Karpas-422 (cell line): Measurements from ENCODE around the gene RPRML. TPM values are rescaled to one million over a fixed set of nuclear protein-coding genes. Genes with fewer than 3 reads are reported as not detected.
"Not testable (repeated sequence)": the region's sequence is repeated elsewhere in the genome, so short reads cannot be mapped to it uniquely, and the experiment has no call there.

Source experiments
- DNase-seq: peaks from one replicate; pipeline ENCODE4 v3.0.0-alpha.2; 2015
- H2AFZ ChIP-seq: fragments of 200-600 bp; sonication (generic); 2 replicates; pipeline ENCODE4 v1.6.1; 2014; ENCODE audit warnings: antibody characterized with exemption, low read length, mixed read lengths
- H3K27ac ChIP-seq: fragments of 200-600 bp; sonication (generic); 2 replicates; pipeline ENCODE4 v1.5.1; 2014; ENCODE audit warnings: mild to moderate bottlenecking, low read length, moderate library complexity
- H3K27me3 ChIP-seq: fragments of 200-600 bp; sonication (generic); 2 replicates; pipeline ENCODE4 v1.6.1; 2014; ENCODE audit warnings: low read length, mixed read lengths
- H3K36me3 ChIP-seq: fragments of 200-600 bp; sonication (generic); 2 replicates; pipeline ENCODE4 v1.6.1; 2014; ENCODE audit warnings: low read length, mixed read lengths; ENCODE audit not compliant: insufficient read depth
- H3K4me1 ChIP-seq: fragments of 200-600 bp; sonication (generic); 2 replicates; pipeline ENCODE4 v1.6.1; 2014; ENCODE audit warnings: mild to moderate bottlenecking, low read length, mixed read lengths
- H3K4me2 ChIP-seq: fragments of 200-600 bp; sonication (generic); 2 replicates; pipeline ENCODE4 v1.6.1; 2014; ENCODE audit warnings: low read length, low read depth, mild to moderate bottlenecking; ENCODE audit not compliant: poor library complexity, severe bottlenecking
- H3K4me3 ChIP-seq: fragments of 200-600 bp; sonication (generic); 2 replicates; pipeline ENCODE4 v1.5.1; 2014; ENCODE audit warnings: mild to moderate bottlenecking, antibody characterized with exemption, low read length, mixed read lengths
- H3K79me2 ChIP-seq: fragments of 200-600 bp; sonication (generic); 2 replicates; pipeline ENCODE4 v1.6.1; 2014; ENCODE audit warnings: mild to moderate bottlenecking, low read length, mixed read lengths
- H3K9ac ChIP-seq: fragments of 200-600 bp; sonication (generic); 2 replicates; pipeline ENCODE4 v1.6.0; 2014; ENCODE audit warnings: low read length
- H3K9me2 ChIP-seq: fragments of 200-600 bp; sonication (generic), shearing (Covaris generic); replicated peaks from 2 replicates; pipeline ENCODE4 v1.6.0; 2014; ENCODE audit warnings: mild to moderate bottlenecking, low read length, moderate library complexity; ENCODE audit not compliant: insufficient read depth
- H3K9me3 ChIP-seq: fragments of 300-700, 200-600 bp; sonication (generic); 2 replicates; pipeline ENCODE4 v1.6.1; 2014; ENCODE audit warnings: low read length, mixed read lengths
- H4K20me1 ChIP-seq: fragments of 200-600 bp; sonication (generic); 2 replicates; pipeline ENCODE4 v1.6.1; 2014; ENCODE audit warnings: mild to moderate bottlenecking, antibody characterized with exemption, low read length, low read depth; ENCODE audit not compliant: insufficient read depth
- total RNA-seq: library from RNA; depleted of rRNA; stranded (reverse); fragments of >200 nt; shearing (Covaris generic); gene quantifications from 2 replicates; pipeline ENCODE4 v1.2.3, GENCODE V29; 2014; ENCODE audit warnings: low replicate concordance

The RPRML gene
- total RNA-seq, 1 experiment from 2014 or later, result not detected

DNA sequence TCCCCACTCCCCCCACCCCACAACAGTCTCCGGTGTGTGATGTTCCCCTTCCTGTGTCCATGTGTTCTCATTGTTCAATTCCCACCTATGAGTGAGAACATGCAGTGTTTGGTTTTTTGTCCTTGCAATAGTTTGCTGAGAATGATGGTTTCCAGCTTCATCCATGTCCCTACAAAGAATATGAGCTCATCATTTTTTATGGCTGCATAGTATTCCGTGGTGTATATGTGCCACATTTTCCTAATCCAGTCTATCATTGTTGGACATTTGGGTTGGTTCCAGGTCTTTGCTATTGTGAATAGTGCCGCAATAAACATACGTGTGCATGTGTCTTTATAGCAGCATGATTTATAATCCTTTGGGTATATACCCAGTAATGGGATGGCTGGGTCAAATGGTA is 25.9 kb downstream of the RPRML start:
- H3K9me3 ChIP-seq, H2AFZ ChIP-seq, H3K9me2 ChIP-seq, H3K4me2 ChIP-seq, H4K20me1 ChIP-seq, H3K4me1 ChIP-seq, H3K9ac ChIP-seq, H3K36me3 ChIP-seq, H3K27ac ChIP-seq, DNase-seq, H3K79me2 ChIP-seq, H3K4me3 ChIP-seq, H3K27me3 ChIP-seq: not testable (repeated sequence)

DNA sequence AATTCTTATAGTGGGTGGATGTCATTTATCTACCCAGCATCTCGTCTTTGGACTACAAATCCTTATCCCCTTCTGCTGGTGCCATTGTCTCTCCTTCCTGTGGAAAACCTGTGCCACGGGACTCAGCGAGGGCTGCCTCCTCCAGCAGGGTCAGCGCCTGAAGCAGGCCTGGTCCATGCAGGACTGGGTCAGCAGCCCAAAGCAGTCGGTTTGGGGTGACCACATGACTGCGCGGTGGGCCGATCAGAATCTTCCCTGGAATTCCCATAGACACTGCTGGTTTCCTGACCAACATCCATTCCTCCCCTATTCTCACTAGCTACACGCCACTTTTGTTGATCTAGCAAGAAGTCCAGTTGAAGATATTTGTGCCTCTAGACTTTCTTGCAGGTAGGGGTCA is 26.9 kb downstream of the RPRML start:
- Histone ChIP-seq H3K9me3 (no peaks in the 10 kb centered on the region), H2AFZ (no peak overlapping the region), H3K79me2 (no peaks in the 10 kb centered on the region), H3K9ac (no peak overlapping the region), H3K27me3 (no peaks in the 10 kb centered on the region), H4K20me1 (peaks cover 5% of the 10 kb centered on the region; the same call in 1 of the 2 replicates), H3K4me1 (no peaks in the 10 kb centered on the region), H3K36me3 (no peaks in the 10 kb centered on the region), H3K9me2 (no peaks in the 10 kb centered on the region), H3K4me2 (no peak overlapping the region), H3K4me3 (no peak overlapping the region), H3K27ac (no peak overlapping the region)
- no peak for DNase-seq

DNA sequence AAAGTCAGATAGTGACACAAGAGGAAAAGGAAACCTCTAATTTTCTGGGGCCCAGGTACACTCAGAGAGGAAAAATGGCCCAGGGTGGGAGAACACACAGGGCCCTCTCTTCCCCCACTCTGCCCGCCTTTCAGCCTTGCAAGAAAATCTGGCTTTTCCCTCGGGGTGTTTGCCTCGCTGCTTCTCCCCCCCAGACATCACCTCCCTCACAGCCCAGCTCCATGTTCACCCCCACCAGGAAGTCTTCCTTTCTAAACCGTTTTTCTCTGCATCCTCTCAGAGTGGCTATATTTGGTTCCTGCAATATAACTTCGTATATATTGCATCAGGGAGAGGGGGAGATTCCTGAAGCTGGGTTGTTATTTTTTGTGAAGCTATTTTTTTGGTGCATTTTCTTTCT is 27.3 kb downstream of the RPRML start:
- DNase-seq, result no peak
- Histone ChIP-seq H3K4me2 (no peak overlapping the region), H3K9me3 (no peaks in the 10 kb centered on the region), H3K79me2 (no peaks in the 10 kb centered on the region), H3K36me3 (no peaks in the 10 kb centered on the region), H3K4me3 (no peak overlapping the region), H3K27ac (no peak overlapping the region), H3K9me2 (no peaks in the 10 kb centered on the region), H3K9ac (no peak overlapping the region), H3K27me3 (no peaks in the 10 kb centered on the region), H4K20me1 (peaks cover 5% of the 10 kb centered on the region; the same call in 1 of the 2 replicates), H2AFZ (no peak overlapping the region), H3K4me1 (no peaks in the 10 kb centered on the region)

DNA sequence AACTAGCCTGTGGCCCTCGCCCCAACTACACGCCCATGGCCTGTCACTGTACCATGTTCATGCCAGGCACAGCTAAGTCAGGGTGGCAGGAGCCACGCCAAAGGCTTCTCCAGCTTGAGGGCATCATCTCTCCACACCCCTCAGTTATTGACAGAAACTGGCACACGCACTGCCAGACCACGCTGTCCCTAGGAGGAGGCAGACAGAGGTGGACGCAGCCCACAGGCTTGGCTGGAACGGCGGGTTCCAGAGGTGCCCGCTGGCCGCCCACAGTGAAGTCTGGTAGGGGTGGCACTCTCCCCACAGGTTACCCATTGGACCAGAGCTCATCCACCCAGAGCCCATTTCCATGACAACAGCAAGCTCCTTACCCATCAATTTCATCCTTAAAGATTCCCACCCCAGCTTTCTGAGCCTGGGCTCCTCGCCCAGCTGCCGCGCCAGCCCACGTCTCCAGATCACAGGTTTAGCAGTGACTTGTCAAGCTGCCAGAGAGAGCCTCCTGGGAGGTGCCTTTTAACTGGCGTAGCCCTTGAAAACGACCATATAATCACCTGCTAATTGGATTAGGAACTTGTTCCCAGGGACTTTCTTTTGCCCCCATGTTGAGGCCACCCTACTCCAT is 27.9 kb downstream of the RPRML start:
- Histone ChIP-seq H3K27ac (no peak overlapping the region), H3K36me3 (no peaks in the 10 kb centered on the region), H3K4me3 (no peak overlapping the region), H3K9me2 (no peaks in the 10 kb centered on the region), H3K9ac (no peak overlapping the region), H2AFZ (no peak overlapping the region), H3K27me3 (no peaks in the 10 kb centered on the region), H4K20me1 (peaks cover 5% of the 10 kb centered on the region; the same call in 1 of the 2 replicates), H3K9me3 (no peaks in the 10 kb centered on the region), H3K79me2 (no peaks in the 10 kb centered on the region), H3K4me1 (no peaks in the 10 kb centered on the region), H3K4me2 (no peak overlapping the region)
- no peak for DNase-seq

DNA sequence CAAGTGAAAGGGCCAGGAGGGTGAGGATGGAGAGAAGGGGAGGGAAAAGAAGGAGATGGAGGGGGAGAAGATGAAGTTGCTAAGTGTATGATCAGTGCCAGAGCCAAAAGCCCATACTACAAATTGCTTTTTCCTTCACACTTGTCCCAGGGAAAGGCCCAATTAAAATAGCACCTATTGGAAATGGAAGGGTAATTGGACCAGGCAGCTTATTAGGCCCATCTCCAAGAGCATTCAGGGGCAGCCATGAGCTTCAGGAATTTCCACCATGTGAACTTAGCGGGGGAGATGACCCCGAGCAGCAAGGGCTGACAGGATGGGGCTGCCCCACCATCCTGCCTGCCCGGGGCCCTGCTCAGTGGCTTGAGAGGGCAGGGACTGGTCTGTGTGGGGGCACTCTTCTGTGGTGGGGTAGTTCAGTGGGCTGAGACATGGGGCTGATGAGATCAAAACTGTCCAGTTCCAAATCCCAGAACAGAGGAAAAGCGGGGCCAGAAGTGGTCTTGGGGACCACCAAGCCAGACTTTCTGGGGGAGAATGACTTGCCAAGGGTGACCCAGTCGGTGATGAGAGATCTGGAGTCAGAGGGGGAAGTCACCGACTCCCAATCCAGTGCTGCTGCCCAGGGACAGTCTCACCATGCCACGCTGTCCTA is 28.6 kb downstream of the RPRML start:
- H3K9ac ChIP-seq, result no peak overlapping the region
- no peak for DNase-seq
- H3K4me1 ChIP-seq, result no peaks in the 10 kb centered on the region
- H2AFZ ChIP-seq, result no peak overlapping the region
- no peaks in the 10 kb centered on the region for H3K79me2 ChIP-seq
- no peaks in the 10 kb centered on the region for H3K36me3 ChIP-seq
- H4K20me1 ChIP-seq, result peaks cover 5% of the 10 kb centered on the region; the same call in 1 of the 2 replicates
- no peaks in the 10 kb centered on the region for H3K27me3 ChIP-seq
- H3K4me3 ChIP-seq, result no peak overlapping the region
- no peak overlapping the region for H3K4me2 ChIP-seq
- no peaks in the 10 kb centered on the region for H3K9me2 ChIP-seq
- no peak overlapping the region for H3K27ac ChIP-seq
- no peaks in the 10 kb centered on the region for H3K9me3 ChIP-seq

DNA sequence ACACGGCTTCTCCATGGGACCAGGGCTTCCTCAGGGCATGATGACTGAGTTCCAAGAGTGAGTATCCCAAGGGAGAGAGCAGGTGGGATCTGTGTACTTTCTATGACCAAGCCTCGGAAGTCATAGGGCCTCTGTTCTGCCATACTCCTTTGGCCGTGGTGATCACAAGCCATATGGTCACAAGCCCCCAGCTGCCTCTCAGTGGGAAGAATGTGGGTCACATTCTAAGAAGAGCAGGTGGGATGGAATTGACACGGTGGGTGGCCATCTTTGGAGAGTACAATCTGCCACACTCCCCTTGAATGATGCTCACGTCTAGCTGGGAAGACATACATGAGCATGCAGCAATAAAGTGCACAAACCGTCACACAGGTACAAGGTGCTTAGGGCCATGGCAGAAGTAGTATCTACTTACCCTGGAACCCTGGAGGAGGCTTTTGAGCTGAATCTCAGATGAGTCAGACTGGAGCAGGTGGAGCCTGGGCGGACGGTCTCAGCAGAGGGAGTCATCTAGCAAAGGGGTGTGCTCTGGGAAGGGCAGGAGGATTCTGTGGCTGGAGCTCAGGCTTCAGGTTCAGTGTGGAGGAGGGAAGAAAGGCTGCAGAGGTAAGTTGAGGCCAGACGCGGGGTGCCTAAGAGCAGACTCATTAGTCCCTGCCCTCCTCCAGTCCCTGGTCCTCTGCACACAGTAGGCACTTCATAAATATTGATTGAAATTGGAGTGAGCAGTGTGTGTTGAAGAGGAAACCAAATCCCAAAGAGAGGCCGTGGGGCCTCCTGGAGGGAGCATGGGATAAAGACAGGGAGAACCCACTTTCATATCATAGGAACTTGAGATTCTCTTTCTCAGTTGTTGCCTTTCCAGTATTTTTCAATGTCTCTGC is 29.5 kb downstream of the RPRML start:
- H3K4me1 ChIP-seq, result no peaks in the 10 kb centered on the region
- H4K20me1 ChIP-seq, result peaks cover 9% of the 10 kb centered on the region; the same call in 1 of the 2 replicates
- no peaks in the 10 kb centered on the region for H3K27me3 ChIP-seq
- no peaks in the 10 kb centered on the region for H3K36me3 ChIP-seq
- no peak overlapping the region for H2AFZ ChIP-seq
- no peak overlapping the region for H3K9ac ChIP-seq
- H3K9me2 ChIP-seq, result no peaks in the 10 kb centered on the region
- H3K79me2 ChIP-seq, result no peaks in the 10 kb centered on the region
- no peak for DNase-seq
- H3K27ac ChIP-seq, result no peak overlapping the region
- H3K4me2 ChIP-seq, result no peak overlapping the region
- no peaks in the 10 kb centered on the region for H3K9me3 ChIP-seq
- H3K4me3 ChIP-seq, result no peak overlapping the region

DNA sequence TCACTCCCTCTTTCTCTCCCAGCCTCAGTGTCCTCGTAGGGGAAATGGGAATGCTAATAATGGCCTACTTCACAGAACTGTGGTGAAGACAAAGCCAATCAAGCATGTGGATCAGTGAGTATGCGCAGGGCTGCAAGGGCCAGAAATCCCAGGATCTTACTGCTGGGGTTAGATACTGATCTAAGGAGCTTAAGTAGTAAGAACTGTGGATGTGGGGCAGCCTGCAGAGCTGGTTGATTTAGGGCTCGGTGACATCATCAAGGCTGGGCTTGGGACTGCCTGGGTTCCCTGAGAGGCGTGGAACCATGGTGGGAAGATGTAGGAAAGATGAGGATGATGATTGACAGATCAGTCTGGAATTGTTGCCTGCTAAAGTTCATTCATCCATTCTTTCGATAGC is 30.5 kb downstream of the RPRML start:
- Histone ChIP-seq H3K9me2 (no peaks in the 10 kb centered on the region), H3K27me3 (no peaks in the 10 kb centered on the region), H3K9me3 (no peaks in the 10 kb centered on the region), H3K79me2 (no peaks in the 10 kb centered on the region), H3K36me3 (no peaks in the 10 kb centered on the region), H3K4me2 (no peak overlapping the region), H4K20me1 (peaks cover 9% of the 10 kb centered on the region; the same call in 1 of the 2 replicates), H3K4me3 (no peak overlapping the region), H3K9ac (no peak overlapping the region), H3K27ac (no peak overlapping the region), H2AFZ (no peak overlapping the region), H3K4me1 (no peaks in the 10 kb centered on the region)
- no peak for DNase-seq

DNA sequence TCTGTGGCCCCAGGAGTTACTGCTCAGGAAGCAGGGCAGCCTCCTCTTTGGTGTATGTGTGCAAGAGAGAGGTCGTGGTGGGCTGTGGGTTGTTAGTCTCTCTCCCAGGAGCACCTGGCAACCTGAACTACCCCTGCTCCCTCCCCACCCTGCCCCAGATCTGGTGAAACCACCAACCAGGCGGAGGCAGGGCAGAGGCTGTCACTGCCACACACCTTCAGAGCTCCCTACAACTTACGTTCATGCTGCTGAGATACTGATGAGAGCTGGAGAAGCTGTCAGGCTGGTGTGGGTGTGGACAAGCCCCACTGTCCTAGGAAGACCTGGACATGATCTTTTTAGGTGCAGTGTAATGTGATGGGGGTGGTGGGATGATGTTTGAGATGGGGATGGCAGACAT is 31.8 kb downstream of the RPRML start:
- H3K9me3 ChIP-seq, result no peaks in the 10 kb centered on the region
- H3K4me2 ChIP-seq, result no peak overlapping the region
- H3K9ac ChIP-seq, result no peak overlapping the region
- no peak overlapping the region for H3K4me3 ChIP-seq
- no peaks in the 10 kb centered on the region for H3K9me2 ChIP-seq
- no peaks in the 10 kb centered on the region for H3K79me2 ChIP-seq
- DNase-seq, result no peak
- no peak overlapping the region for H3K27ac ChIP-seq
- H3K27me3 ChIP-seq, result no peaks in the 10 kb centered on the region
- H3K36me3 ChIP-seq, result no peaks in the 10 kb centered on the region
- peaks cover 14% of the 10 kb centered on the region; the same call in 1 of the 2 replicates for H4K20me1 ChIP-seq
- no peaks in the 10 kb centered on the region for H3K4me1 ChIP-seq
- no peak overlapping the region for H2AFZ ChIP-seq
